GM18520 (cell line): ENCODE measurements around the gene DDB1.
"Not testable (repeated sequence)": the region's sequence is repeated elsewhere in the genome, so short reads cannot be mapped to it uniquely, and the experiment has no call there.

Experiments
- ATAC-seq: cut with Tn5 transposase; IDR thresholded peaks from one replicate; pipeline ENCODE4 v1.9.1; 2021; ENCODE audit not compliant: unreplicated experiment

DDB1 gene

GRCh38 chr11:61272731-61273130, 60.2 kb downstream of the DDB1 start:
- ATAC-seq, result no peak

GRCh38 chr11:61270354-61271076, 62.4 kb downstream of the DDB1 start:
- no peak for ATAC-seq

GRCh38 chr11:61268588-61269250, 64.2 kb downstream of the DDB1 start:
- no peak for ATAC-seq

- ATAC-seq, result no peak
These were observed 65.5 kb downstream of the DDB1 start for GRCh38 chr11:61267437-61267841.

- no peak for ATAC-seq
These were observed 66.3 kb downstream of the DDB1 start for GRCh38 chr11:61266602-61267001.

GRCh38 chr11:61265357-61265756, 67.5 kb downstream of the DDB1 start:
- no peak for ATAC-seq

- no peak for ATAC-seq
These were observed 68.1 kb downstream of the DDB1 start for GRCh38 chr11:61264795-61265194.

GRCh38 chr11:61264371-61264770, 68.5 kb downstream of the DDB1 start:
- ATAC-seq, result no peak

GRCh38 chr11:61259363-61259762, 73.5 kb downstream of the DDB1 start:
- ATAC-seq, result no peak

GRCh38 chr11:61258546-61258945, 74.4 kb downstream of the DDB1 start:
- no peak for ATAC-seq

- ATAC-seq, result no peak
These were observed 76.0 kb downstream of the DDB1 start for GRCh38 chr11:61256710-61257482.

- ATAC-seq, result no peak
These were observed 78.4 kb downstream of the DDB1 start for GRCh38 chr11:61254403-61255025.

GRCh38 chr11:61252332-61252731, 80.6 kb downstream of the DDB1 start:
- not testable (repeated sequence) for ATAC-seq

GRCh38 chr11:61250796-61251765, 81.8 kb downstream of the DDB1 start:
- ATAC-seq, result not testable (repeated sequence)
